PC-9 (cell line): ENCODE measurements around the gene PIRT.

ENCODE experiments used
- EZH2 ChIP-seq: fragments of 200-600 bp; sonication (generic); IDR thresholded peaks from 2 replicates; pipeline ENCODE4 v1.8.0; 2017; ENCODE audit warnings: antibody characterized with exemption, low read depth
- TF ChIP-seq, protein P1 (sequence below): fragments of 200-600 bp; sonication (generic); conservative IDR thresholded peaks from 2 replicates; pipeline ENCODE4 v1.6.1; 2017; ENCODE audit warnings: mixed run types, antibody characterized with exemption, mild to moderate bottlenecking, moderate library complexity

DNA sequence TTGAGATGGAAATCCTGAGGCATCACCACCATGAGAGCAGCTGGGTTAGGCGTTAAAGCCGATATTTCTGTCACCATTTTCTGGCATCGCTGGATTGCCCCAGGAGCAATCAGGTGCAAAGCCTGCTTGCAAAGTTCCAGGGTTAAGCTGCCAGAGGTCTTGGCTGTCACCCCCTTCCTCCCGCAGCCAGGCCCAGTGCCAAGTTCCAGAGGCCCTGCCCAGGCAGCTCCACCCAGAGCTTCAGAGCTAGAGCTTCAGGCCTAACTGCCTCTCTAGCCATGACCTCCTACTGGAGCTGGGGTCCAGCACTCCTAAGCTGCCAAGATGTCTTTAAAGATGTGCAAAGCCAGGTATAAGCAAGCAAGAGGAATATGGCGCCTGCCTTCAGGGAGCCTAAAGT, 25.2 kb downstream of the PIRT start:
- TF ChIP-seq, protein P1, sequence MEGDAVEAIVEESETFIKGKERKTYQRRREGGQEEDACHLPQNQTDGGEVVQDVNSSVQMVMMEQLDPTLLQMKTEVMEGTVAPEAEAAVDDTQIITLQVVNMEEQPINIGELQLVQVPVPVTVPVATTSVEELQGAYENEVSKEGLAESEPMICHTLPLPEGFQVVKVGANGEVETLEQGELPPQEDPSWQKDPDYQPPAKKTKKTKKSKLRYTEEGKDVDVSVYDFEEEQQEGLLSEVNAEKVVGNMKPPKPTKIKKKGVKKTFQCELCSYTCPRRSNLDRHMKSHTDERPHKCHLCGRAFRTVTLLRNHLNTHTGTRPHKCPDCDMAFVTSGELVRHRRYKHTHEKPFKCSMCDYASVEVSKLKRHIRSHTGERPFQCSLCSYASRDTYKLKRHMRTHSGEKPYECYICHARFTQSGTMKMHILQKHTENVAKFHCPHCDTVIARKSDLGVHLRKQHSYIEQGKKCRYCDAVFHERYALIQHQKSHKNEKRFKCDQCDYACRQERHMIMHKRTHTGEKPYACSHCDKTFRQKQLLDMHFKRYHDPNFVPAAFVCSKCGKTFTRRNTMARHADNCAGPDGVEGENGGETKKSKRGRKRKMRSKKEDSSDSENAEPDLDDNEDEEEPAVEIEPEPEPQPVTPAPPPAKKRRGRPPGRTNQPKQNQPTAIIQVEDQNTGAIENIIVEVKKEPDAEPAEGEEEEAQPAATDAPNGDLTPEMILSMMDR = no peak
- TF ChIP-seq EZH2 = no peak
